RWPE2 (cell line): ENCODE measurements around the gene ITPR1.

Experiments
- ATAC-seq: fragments of 200-7000 bp; cut with Tn5 transposase; 3 replicates; pipeline ENCODE4 v1.9.1; 2021; ENCODE audit warnings: low read depth
- DNase-seq: peaks from one replicate; pipeline ENCODE4 v3.0.0-alpha.2; 2020; ENCODE audit warnings: low spot score
- H3K27ac ChIP-seq: fragments of 450-650 bp; 2 replicates; pipeline ENCODE4 v1.5.1; 2017; ENCODE audit warnings: mild to moderate bottlenecking; ENCODE audit not compliant: poor library complexity, severe bottlenecking
- H3K27me3 ChIP-seq: fragments of 250-450 bp; sonication (Bioruptor Pico); 2 replicates; pipeline ENCODE4 v1.5.1; 2021; ENCODE audit warnings: mild to moderate bottlenecking, moderate library complexity; ENCODE audit not compliant: insufficient read depth, poor library complexity, severe bottlenecking
- H3K36me3 ChIP-seq: fragments of 250-450 bp; sonication (Bioruptor Pico); 2 replicates; pipeline ENCODE4 v1.5.1; 2020; ENCODE audit warnings: low read depth, mild to moderate bottlenecking, moderate library complexity
- H3K4me1 ChIP-seq: fragments of 250-450 bp; sonication (Bioruptor Pico); 2 replicates; pipeline ENCODE4 v1.5.1; 2021; ENCODE audit warnings: mild to moderate bottlenecking, moderate library complexity; ENCODE audit not compliant: insufficient read depth, poor library complexity, severe bottlenecking
- H3K4me3 ChIP-seq: fragments of 250-450 bp; sonication (Bioruptor Pico); 2 replicates; pipeline ENCODE4 v1.5.1; 2021; ENCODE audit warnings: mild to moderate bottlenecking, moderate library complexity; ENCODE audit not compliant: severe bottlenecking
- H3K9me3 ChIP-seq: fragments of 250-450 bp; sonication (Bioruptor Pico); 2 replicates; pipeline ENCODE4 v1.5.1; 2021; ENCODE audit warnings: mild to moderate bottlenecking, moderate library complexity; ENCODE audit not compliant: severe bottlenecking
- CTCF ChIP-seq: fragments of 450-650 bp; IDR thresholded peaks from one replicate; pipeline ENCODE4 v1.5.1; 2017; ENCODE audit warnings: mild to moderate bottlenecking, moderate library complexity; ENCODE audit not compliant: poor library complexity, severe bottlenecking

The ITPR1 gene

GRCh38 chr3:4793311-4793710, 300.2 kb downstream of the ITPR1 start:
- H3K4me3 ChIP-seq, result no peak overlapping the region
- H3K36me3 ChIP-seq, result no peaks in the 10 kb centered on the region
- ATAC-seq (no peak), DNase-seq (no peak)
- TF ChIP-seq CTCF, result no peak
- H3K9me3 ChIP-seq, result peaks cover 2% of the 10 kb centered on the region
- H3K27me3 ChIP-seq, result no peaks in the 10 kb centered on the region
- no peak overlapping the region for H3K27ac ChIP-seq
- H3K4me1 ChIP-seq, result no peaks in the 10 kb centered on the region

- peaks cover 2% of the 10 kb centered on the region for H3K9me3 ChIP-seq
- no peaks in the 10 kb centered on the region for H3K27me3 ChIP-seq
- DNase-seq (no peak), ATAC-seq (no peak)
- no peak overlapping the region for H3K4me3 ChIP-seq
- no peaks in the 10 kb centered on the region for H3K36me3 ChIP-seq
- H3K27ac ChIP-seq, result no peak overlapping the region
- no peaks in the 10 kb centered on the region for H3K4me1 ChIP-seq
- no peak for TF ChIP-seq CTCF
Measured at GRCh38 chr3:4794331-4794730, 301.2 kb downstream of the ITPR1 start.

- no peak for TF ChIP-seq CTCF
- Histone ChIP-seq H3K4me1 (no peaks in the 10 kb centered on the region), H3K9me3 (peaks cover 2% of the 10 kb centered on the region), H3K36me3 (no peaks in the 10 kb centered on the region), H3K27ac (no peak overlapping the region), H3K4me3 (no peak overlapping the region), H3K27me3 (no peaks in the 10 kb centered on the region)
- DNase-seq (no peak), ATAC-seq (no peak)
Measured at GRCh38 chr3:4794798-4795197, 301.6 kb downstream of the ITPR1 start.

- Histone ChIP-seq H3K9me3 (peaks cover 2% of the 10 kb centered on the region), H3K27ac (no peak overlapping the region), H3K4me3 (no peak overlapping the region), H3K36me3 (no peaks in the 10 kb centered on the region), H3K27me3 (no peaks in the 10 kb centered on the region), H3K4me1 (no peaks in the 10 kb centered on the region)
- ATAC-seq (no peak), DNase-seq (no peak)
- no peak for TF ChIP-seq CTCF
Measured at GRCh38 chr3:4795905-4796304, 302.8 kb downstream of the ITPR1 start.

- no peaks in the 10 kb centered on the region for H3K36me3 ChIP-seq
- H3K4me3 ChIP-seq, result no peak overlapping the region
- peaks cover 2% of the 10 kb centered on the region for H3K9me3 ChIP-seq
- no peaks in the 10 kb centered on the region for H3K27me3 ChIP-seq
- DNase-seq (no peak), ATAC-seq (no peak)
- no peaks in the 10 kb centered on the region for H3K4me1 ChIP-seq
- TF ChIP-seq CTCF, result no peak
- H3K27ac ChIP-seq, result no peak overlapping the region
Measured at GRCh38 chr3:4797201-4797705, 304.1 kb downstream of the ITPR1 start.
